PC-9 (cell line): ENCODE results near the gene CDK2AP2.
"Not testable (repeated sequence)": the region's sequence is repeated elsewhere in the genome, so short reads cannot be mapped to it uniquely, and the experiment has no call there.

Experiments
- EZH2 ChIP-seq: fragments of 200-600 bp; sonication (generic); IDR thresholded peaks from 2 replicates; pipeline ENCODE4 v1.8.0; 2017; ENCODE audit warnings: antibody characterized with exemption, low read depth
- TF ChIP-seq, protein P1 (sequence below): fragments of 200-600 bp; sonication (generic); conservative IDR thresholded peaks from 2 replicates; pipeline ENCODE4 v1.6.1; 2017; ENCODE audit warnings: mixed run types, antibody characterized with exemption, mild to moderate bottlenecking, moderate library complexity

DNA sequence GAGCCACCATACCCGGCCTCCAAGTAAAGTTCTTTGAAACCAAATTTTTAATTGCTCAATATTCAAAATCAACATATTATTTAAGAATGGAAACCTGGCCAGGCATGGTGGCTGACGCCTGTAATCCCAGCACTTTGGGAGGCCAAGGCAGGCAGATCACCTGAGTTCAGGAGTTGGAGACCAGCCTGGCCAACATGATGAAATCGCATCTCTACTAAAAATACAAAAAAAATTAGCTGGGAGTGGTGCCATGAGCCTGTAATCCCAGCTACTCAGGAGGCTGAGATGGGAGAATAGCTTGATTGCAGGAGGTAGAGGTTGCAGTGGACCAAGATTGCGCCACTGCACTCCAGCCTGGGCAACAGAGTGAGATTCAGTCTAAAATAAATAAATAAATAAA lies 40.1 kb upstream of the CDK2AP2 start:
- TF ChIP-seq, protein P1, sequence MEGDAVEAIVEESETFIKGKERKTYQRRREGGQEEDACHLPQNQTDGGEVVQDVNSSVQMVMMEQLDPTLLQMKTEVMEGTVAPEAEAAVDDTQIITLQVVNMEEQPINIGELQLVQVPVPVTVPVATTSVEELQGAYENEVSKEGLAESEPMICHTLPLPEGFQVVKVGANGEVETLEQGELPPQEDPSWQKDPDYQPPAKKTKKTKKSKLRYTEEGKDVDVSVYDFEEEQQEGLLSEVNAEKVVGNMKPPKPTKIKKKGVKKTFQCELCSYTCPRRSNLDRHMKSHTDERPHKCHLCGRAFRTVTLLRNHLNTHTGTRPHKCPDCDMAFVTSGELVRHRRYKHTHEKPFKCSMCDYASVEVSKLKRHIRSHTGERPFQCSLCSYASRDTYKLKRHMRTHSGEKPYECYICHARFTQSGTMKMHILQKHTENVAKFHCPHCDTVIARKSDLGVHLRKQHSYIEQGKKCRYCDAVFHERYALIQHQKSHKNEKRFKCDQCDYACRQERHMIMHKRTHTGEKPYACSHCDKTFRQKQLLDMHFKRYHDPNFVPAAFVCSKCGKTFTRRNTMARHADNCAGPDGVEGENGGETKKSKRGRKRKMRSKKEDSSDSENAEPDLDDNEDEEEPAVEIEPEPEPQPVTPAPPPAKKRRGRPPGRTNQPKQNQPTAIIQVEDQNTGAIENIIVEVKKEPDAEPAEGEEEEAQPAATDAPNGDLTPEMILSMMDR, result not testable (repeated sequence)
- not testable (repeated sequence) for TF ChIP-seq EZH2
